K562 (cell line): ENCODE data around the gene TMEM203. TPM values are rescaled to one million over a fixed set of nuclear protein-coding genes. Genes with fewer than 3 reads are reported as not detected.

Experiments used
- CLOCK ChIP-seq: fragments of 250-450 bp; sonication (Bioruptor Pico); IDR thresholded peaks from 2 replicates; pipeline ENCODE4 v1.4.0; 2020; ENCODE audit warnings: mild to moderate bottlenecking, moderate library complexity, borderline replicate concordance
- CREBBP ChIP-seq: IDR thresholded peaks from one replicate; pipeline ENCODE4 v1.6.1; 2012; ENCODE audit warnings: low read depth, mild to moderate bottlenecking, control low read depth, inconsistent platforms, low read length
- ETV5 ChIP-seq: sonication (generic); formaldehyde crosslinking; IDR thresholded peaks from 2 replicates; pipeline ENCODE4 v1.4.0; 2020; ENCODE audit warnings: low read depth, mild to moderate bottlenecking, missing genetic modification reagents
- FOXK2 ChIP-seq, 2 experiments: fragments of 450-650 bp; IDR thresholded peaks in 1 of 2; conservative IDR thresholded peaks in 1 of 2; 2 replicates each; pipeline ENCODE4 v1.6.1; 2016; ENCODE audit warnings: low read depth in 2 of 2, mild to moderate bottlenecking in 1 of 2
- HIVEP1 ChIP-seq: fragments of 250-450 bp; sonication (Bioruptor Pico); IDR thresholded peaks from 2 replicates; pipeline ENCODE4 v1.4.0; 2020; ENCODE audit warnings: mild to moderate bottlenecking
- LCOR ChIP-seq: sonication (generic); formaldehyde crosslinking; IDR thresholded peaks from 2 replicates; pipeline ENCODE4 v1.8.0; 2022; ENCODE audit warnings: mild to moderate bottlenecking, missing genetic modification reagents
- MLX ChIP-seq, 2 experiments: fragments of 450-650 bp in 1 of 2; sonication (generic) in 1 of 2; formaldehyde crosslinking; conservative IDR thresholded peaks; 2 replicates each; pipeline versions ENCODE4 v1.4.0 to v1.8.1; 2020 to 2022; ENCODE audit warnings: mild to moderate bottlenecking in 1 of 2, missing genetic modification reagents in 1 of 2
- NR2C1 ChIP-seq, 2 experiments: fragments of 450-650 bp; IDR thresholded peaks; 2 replicates each; pipeline ENCODE4 v1.6.1; 2017; ENCODE audit warnings: mild to moderate bottlenecking in 2 of 2, antibody characterized with exemption in 1 of 2, inconsistent platforms in 1 of 2, missing compliant biosample characterization in 1 of 2, missing genetic modification characterization in 1 of 2
- POLR2B ChIP-seq: fragments of 450-650 bp; IDR thresholded peaks from 2 replicates; pipeline ENCODE4 v1.6.1; 2018; ENCODE audit warnings: low read depth; ENCODE audit not compliant: partially characterized antibody
- RBM15 ChIP-seq: fragments of 200-400 bp; formaldehyde crosslinking; IDR thresholded peaks from 2 replicates; pipeline ENCODE4 v1.6.1; 2018; ENCODE audit warnings: mild to moderate bottlenecking, low read length, moderate library complexity; ENCODE audit not compliant: insufficient read depth
- RCOR1 ChIP-seq, 2 experiments: IDR thresholded peaks; 2 replicates each; pipeline ENCODE4 v1.6.1; 2012; ENCODE audit warnings: low read depth in 2 of 2, low read length in 2 of 2, borderline replicate concordance in 1 of 2, improper control_type of control experiment in 1 of 2
- RREB1 ChIP-seq: fragments of 250-450 bp; sonication (Bioruptor Pico); IDR thresholded peaks from 2 replicates; pipeline ENCODE4 v1.4.0; 2020
- TAF1 ChIP-seq: IDR thresholded peaks from 2 replicates; pipeline ENCODE4 v1.6.1; 2011; ENCODE audit warnings: mild to moderate bottlenecking, low read length, moderate library complexity; ENCODE audit not compliant: insufficient read depth, control insufficient read depth, severe bottlenecking; ENCODE audit errors: extremely low read depth
- WHSC1 ChIP-seq: IDR thresholded peaks from one replicate; pipeline ENCODE4 v1.6.1; 2012; ENCODE audit warnings: low read length, control low read depth, inconsistent platforms
- XRCC5 ChIP-seq: fragments of 200-400 bp; formaldehyde crosslinking; IDR thresholded peaks from 2 replicates; pipeline ENCODE4 v1.6.1; 2017; ENCODE audit warnings: low read depth, mild to moderate bottlenecking, low read length
- ZBTB17 ChIP-seq: fragments of 450-650 bp; formaldehyde crosslinking; IDR thresholded peaks from 2 replicates; pipeline ENCODE4 v1.4.0; 2020; ENCODE audit warnings: mild to moderate bottlenecking
- ZC3H8 ChIP-seq: fragments of 450-650 bp; IDR thresholded peaks from 2 replicates; pipeline ENCODE4 v1.6.1; 2017
- ZNF766 ChIP-seq: fragments of 200-800 bp; sonication (Bioruptor generic); conservative IDR thresholded peaks from 2 replicates; pipeline ENCODE4 v1.6.1; 2016; ENCODE audit warnings: missing genetic modification characterization, missing compliant biosample characterization
- ZZZ3 ChIP-seq: fragments of 450-650 bp; IDR thresholded peaks from 2 replicates; pipeline ENCODE4 v1.6.1; 2016; ENCODE audit warnings: antibody characterized with exemption, mild to moderate bottlenecking, moderate library complexity
- polyA plus RNA-seq, 8 experiments: library from polyadenylated mRNA; depleted of rRNA in 4 of 8; stranded (reverse) in 5 of 8; unstranded in 3 of 8; fragments of >200 nt; fragmentation: Nextera tagmentation in 2 of 8; fragmentation: Illumina TruSeq in 1 of 8; extraction: Ambion mirVana in 2 of 8; extraction: Trizol in 1 of 8; gene quantifications; 2 replicates each; pipeline versions ENCODE4 v1.2.1 to v1.2.3, GENCODE V29; 2011 to 2014; ENCODE audit warnings: inconsistent platforms in 1 of 8, missing spikeins in 1 of 8
- total RNA-seq, 7 experiments: library from RNA; depleted of rRNA in 6 of 7; stranded (reverse); fragments of >200 nt in 6 of 7; fragmentation: Illumina TruSeq in 2 of 7; extraction: Trizol in 2 of 7; gene quantifications; 2 replicates each; pipeline versions ENCODE4 v1.2.1 to v1.2.3, GENCODE V29; 2011 to 2021; ENCODE audit warnings: low replicate concordance in 1 of 7

TMEM203 gene
- total and polyA plus RNA-seq, 9 of the 15 experiments (the other 6 are each of a cell fraction or from before 2014, with no cell fraction given), result 8.8 to 59.5 (median 37.6) TPM

- TF ChIP-seq ZC3H8, result no peak
- TF ChIP-seq NR2C1 (IDR thresholded peaks at IDR 0.05), result no peak
- TF ChIP-seq NR2C1 (tag; IDR thresholded peaks at IDR 0.05), result no peak
- TF ChIP-seq ZZZ3, result no peak
- TF ChIP-seq RCOR1 (IDR thresholded peaks at IDR 0.05; ENCODE audit: borderline replicate concordance in 1 of 2, low read depth in 2 of 2, low read length in 2 of 2), result no peak
- peak; percentile 75; the same call in 1 of the 2 replicates for TF ChIP-seq CLOCK
- no peak for TF ChIP-seq TAF1
- no peak for TF ChIP-seq FOXK2 (conservative IDR thresholded peaks at IDR 0.05 in 1 of 2, IDR thresholded peaks at IDR 0.05 in 1 of 2; ENCODE audit: low read depth in 2 of 2)
- TF ChIP-seq RREB1 (CRISPR knock-in tag), result peak; percentile 86; the same call in 1 of the 2 replicates
- TF ChIP-seq MLX (CRISPR knock-in tag; conservative IDR thresholded peaks at IDR 0.05), result peak in 1 of 2 experiments; percentile 80; a peak in 1 of 4 replicates
- TF ChIP-seq ZBTB17 (CRISPR knock-in tag), result peak; percentile 91
- no peak for TF ChIP-seq CREBBP
- peak; percentile 52 for TF ChIP-seq POLR2B
- no peak for TF ChIP-seq WHSC1
- peak; percentile 68; the same call in 1 of the 2 replicates for TF ChIP-seq ETV5 (CRISPR knock-in tag)
- TF ChIP-seq RBM15, result no peak
- 0 out of 2 replicates have a peak, but pooled peaks have one; percentile 69 for TF ChIP-seq LCOR (CRISPR knock-in tag)
- no peak for TF ChIP-seq HIVEP1 (CRISPR knock-in tag)
- TF ChIP-seq ZNF766 (CRISPR knock-in tag), result no peak
- TF ChIP-seq XRCC5, result no peak
These were observed 34.9 kb upstream of the TMEM203 start (continued) for GRCh38 chr9:137240318-137240840.
